Thyroid gland (tissue), 4 donors: ENCODE results near the gene DDA1. TPM values are rescaled to one million over a fixed set of nuclear protein-coding genes. Genes with fewer than 3 reads are reported as not detected.

Experiments used
- DNase-seq, 2 donors: peaks; one replicate each; pipeline ENCODE4 v3.0.0-alpha.2; 2019
- H3K27ac ChIP-seq, 3 donors: fragments of 200-600 bp; sonication (generic); 1 replicate in 2 of 3; 2 replicates in 1 of 3; pipeline ENCODE4 v1.5.1; 2016 to 2019; ENCODE audit warnings: mild to moderate bottlenecking in 1 of 3, moderate library complexity in 1 of 3
- H3K27me3 ChIP-seq: fragments of 200-600 bp; sonication (generic); one replicate; pipeline ENCODE4 v1.5.1; 2019
- H3K36me3 ChIP-seq, 2 donors: fragments of 200-600 bp; sonication (generic); one replicate each; pipeline ENCODE4 v1.5.1; 2016 to 2019
- H3K4me1 ChIP-seq, 2 donors: fragments of 200-600 bp; sonication (generic); one replicate each; pipeline ENCODE4 v1.5.1; 2017 to 2019
- H3K4me3 ChIP-seq, 3 donors: fragments of 200-600 bp; sonication (generic); replicated peaks in 1 of 3; 1 replicate in 2 of 3; 2 replicates in 1 of 3; pipeline ENCODE4 v1.5.1; 2016; ENCODE audit warnings: mild to moderate bottlenecking in 1 of 3
- H3K9me3 ChIP-seq: fragments of 200-600 bp; sonication (generic); one replicate; pipeline ENCODE4 v1.5.1; 2017
- POLR2A ChIP-seq, 2 donors: fragments of 450-650 bp; IDR thresholded peaks; one replicate each; pipeline ENCODE4 v1.6.1; 2017; ENCODE audit warnings: antibody characterized with exemption in 2 of 2, mild to moderate bottlenecking in 2 of 2, moderate library complexity in 1 of 2
- WGBS, 2 donors: methylation state at CpG; one replicate each; pipeline ENCODE4 v1.1.5; 2017; 5-methylcytosine and 5-hydroxymethylcytosine counted together
- intact Hi-C: fragments of 100-400 bp; cut with DNase I; formaldehyde crosslinking; loops from one replicate; pipeline ENCODE4 v1.15.1; 2023
- total RNA-seq, 4 donors: library from RNA; depleted of rRNA; stranded (reverse); fragments of >200 nt; gene quantifications; one replicate each; pipeline ENCODE4 v1.2.3, GENCODE V29; 2016
- TF ChIP-seq, protein P1 (sequence below), 6 experiments: fragments of 200-600 bp in 3 of 6; fragments of 450-650 bp in 3 of 6; sonication (generic) in 3 of 6; IDR thresholded peaks; one replicate each; pipeline ENCODE4 v1.5.1; 2016 to 2019; ENCODE audit warnings: antibody characterized with exemption in 6 of 6, mild to moderate bottlenecking in 2 of 6, inconsistent platforms in 1 of 6, moderate library complexity in 1 of 6

DDA1 gene
- total RNA-seq, 4 donors from 2014 or later, result 14.5 to 40.4 (median 20.1) TPM

DNA sequence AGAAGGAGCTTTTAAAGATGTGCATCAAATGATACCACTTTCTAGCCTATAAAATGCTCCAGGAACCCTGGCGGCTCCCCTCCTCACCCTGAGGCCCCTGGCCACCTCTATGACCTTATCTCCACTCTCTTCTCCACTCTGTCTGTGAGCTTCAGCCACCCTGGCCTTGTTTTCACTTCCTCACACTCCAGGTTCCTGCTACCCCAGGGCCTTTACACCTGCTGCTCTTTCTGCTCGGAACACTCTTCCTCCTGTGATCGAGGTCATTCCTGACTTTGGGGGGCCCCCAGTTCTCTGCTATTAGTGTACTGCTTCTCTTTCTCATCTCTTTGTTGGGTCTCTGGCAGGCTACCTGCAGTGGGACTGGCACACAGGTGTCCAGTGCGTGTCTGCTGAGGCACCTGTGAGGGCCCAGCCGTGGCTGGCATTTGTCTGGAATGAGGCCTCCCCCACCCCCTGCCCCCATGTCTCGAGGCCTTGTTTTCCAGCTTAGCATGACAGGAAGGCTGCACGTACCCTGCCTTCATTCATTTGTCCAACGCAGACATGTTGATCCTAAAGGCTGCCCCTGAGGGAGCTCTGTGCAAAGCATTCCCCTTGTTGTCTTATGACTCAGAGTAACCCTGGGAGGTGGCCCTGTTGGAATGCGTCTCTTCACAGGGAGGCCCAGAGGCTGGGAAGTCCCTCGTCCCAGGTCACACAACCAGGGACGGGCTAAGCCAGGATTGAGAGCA lies 2.3 kb downstream of the DDA1 start:
- intact Hi-C loops, result no loop called here
- H3K27me3 ChIP-seq, result no peaks in the 10 kb centered on the region
- TF ChIP-seq, protein P1, sequence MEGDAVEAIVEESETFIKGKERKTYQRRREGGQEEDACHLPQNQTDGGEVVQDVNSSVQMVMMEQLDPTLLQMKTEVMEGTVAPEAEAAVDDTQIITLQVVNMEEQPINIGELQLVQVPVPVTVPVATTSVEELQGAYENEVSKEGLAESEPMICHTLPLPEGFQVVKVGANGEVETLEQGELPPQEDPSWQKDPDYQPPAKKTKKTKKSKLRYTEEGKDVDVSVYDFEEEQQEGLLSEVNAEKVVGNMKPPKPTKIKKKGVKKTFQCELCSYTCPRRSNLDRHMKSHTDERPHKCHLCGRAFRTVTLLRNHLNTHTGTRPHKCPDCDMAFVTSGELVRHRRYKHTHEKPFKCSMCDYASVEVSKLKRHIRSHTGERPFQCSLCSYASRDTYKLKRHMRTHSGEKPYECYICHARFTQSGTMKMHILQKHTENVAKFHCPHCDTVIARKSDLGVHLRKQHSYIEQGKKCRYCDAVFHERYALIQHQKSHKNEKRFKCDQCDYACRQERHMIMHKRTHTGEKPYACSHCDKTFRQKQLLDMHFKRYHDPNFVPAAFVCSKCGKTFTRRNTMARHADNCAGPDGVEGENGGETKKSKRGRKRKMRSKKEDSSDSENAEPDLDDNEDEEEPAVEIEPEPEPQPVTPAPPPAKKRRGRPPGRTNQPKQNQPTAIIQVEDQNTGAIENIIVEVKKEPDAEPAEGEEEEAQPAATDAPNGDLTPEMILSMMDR (IDR thresholded peaks at IDR 0.05), result no peak
- TF ChIP-seq POLR2A (IDR thresholded peaks at IDR 0.05), result no peak
- no peaks in the 10 kb centered on the region for H3K9me3 ChIP-seq
- peaks cover 25 to 27% of the 10 kb centered on the region in 2 donors for H3K4me1 ChIP-seq
- H3K27ac ChIP-seq, result no peak overlapping the region
- H3K4me3 ChIP-seq, result no peak overlapping the region
- WGBS, 2 donors, result 79 to 87% methylated on average over 10 of the region's 11 CpGs
- no peak for DNase-seq
- peaks cover 14 to 19% of the 10 kb centered on the region in 2 donors for H3K36me3 ChIP-seq

DNA sequence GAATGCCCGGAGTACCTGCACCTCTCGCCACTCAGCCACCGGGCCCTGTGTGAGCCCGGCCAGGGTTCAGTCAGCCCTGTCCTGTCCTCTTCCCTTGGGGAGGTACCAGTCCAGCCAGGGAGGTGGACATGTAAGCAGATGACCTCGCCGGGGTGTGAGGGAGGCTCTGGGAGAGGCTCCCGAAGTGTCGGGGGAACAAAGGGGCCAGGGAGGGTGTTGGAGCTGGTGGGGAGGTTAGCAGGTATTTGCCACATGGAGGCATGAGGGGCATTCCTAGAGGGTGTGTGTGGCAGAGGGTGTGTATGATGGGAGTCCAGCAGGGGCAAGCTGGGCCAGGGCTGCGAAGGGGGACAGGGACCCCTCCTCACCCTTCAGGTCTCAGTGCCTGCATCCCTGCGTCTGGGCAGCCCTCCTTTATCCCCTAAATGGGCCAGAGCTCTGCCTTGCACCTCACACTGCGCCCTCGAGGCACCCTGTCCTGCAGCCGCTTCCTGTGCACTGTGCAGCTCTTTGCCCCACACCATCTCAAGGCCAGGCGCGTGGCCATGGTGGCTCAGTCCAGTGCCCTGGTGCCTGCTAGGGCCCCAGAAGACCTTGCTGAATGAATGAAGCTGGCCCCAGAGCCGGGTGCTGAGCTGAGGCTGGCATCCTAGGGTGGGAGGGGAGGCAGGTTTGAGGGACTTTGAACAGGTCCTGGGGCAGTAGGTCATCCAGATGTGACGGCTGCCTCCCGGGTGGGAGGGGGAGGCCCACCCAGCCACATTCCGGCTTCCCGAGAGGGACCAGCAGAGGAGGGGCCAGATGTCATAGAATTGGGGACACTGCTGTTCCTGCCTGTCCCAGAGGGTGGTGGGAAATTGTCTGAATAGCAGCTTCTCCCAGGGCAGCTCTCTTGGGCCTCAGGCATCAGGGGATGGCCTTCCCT lies 3.1 kb downstream of the DDA1 start:
- WGBS, 2 donors, result 87 to 90% methylated on average over 16 to 20 of the region's 20 CpGs
- no peak overlapping the region for H3K27ac ChIP-seq
- peaks cover 20 to 22% of the 10 kb centered on the region in 2 donors for H3K4me1 ChIP-seq
- no peaks in the 10 kb centered on the region for H3K9me3 ChIP-seq
- TF ChIP-seq POLR2A (IDR thresholded peaks at IDR 0.05), result no peak
- TF ChIP-seq, protein P1 (IDR thresholded peaks at IDR 0.05), result no peak
- DNase-seq, result no peak
- peaks cover 14 to 23% of the 10 kb centered on the region in 2 donors for H3K36me3 ChIP-seq
- no peaks in the 10 kb centered on the region for H3K27me3 ChIP-seq
- intact Hi-C loops, result no loop called here
- no peak overlapping the region for H3K4me3 ChIP-seq

DNA sequence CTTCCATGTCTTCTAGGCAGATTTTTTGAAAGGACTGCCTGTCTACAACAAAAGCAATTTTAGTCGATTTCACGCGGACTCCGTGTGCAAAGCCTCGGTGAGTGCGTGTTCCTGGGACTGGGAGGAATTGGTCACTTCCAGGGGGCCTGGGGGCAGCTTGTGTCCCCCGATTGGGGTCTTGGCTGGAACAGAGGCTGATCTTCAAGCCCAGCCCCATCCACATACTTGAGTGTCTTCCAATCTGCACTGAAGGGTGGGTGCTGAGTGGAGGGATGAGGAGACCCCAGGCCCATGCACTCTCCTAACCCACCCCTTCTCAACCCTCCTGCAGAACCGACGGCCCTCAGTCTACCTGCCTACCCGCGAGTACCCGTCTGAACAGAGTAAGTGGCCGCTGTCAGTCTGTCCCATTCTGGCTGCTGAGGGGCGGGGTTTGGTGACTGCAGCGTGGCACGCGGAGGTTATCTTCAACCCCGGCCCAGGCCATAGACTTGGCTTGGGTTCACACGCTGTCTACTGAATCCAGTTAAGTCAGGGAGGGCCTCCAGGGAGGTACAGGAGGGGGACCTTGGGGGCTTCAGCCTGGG lies 4.7 kb downstream of the DDA1 start:
- H3K36me3 ChIP-seq, result peaks cover 14 to 26% of the 10 kb centered on the region in 2 donors
- peaks cover 20 to 22% of the 10 kb centered on the region in 2 donors for H3K4me1 ChIP-seq
- intact Hi-C loops, result no loop called here
- TF ChIP-seq, protein P1 (IDR thresholded peaks at IDR 0.05), result no peak
- TF ChIP-seq POLR2A (IDR thresholded peaks at IDR 0.05), result no peak
- H3K27ac ChIP-seq, result no peak overlapping the region
- 91 to 96% methylated on average over 18 to 19 of the region's 19 CpGs for WGBS, 2 donors
- H3K4me3 ChIP-seq, result no peak overlapping the region
- no peaks in the 10 kb centered on the region for H3K9me3 ChIP-seq
- no peak for DNase-seq
- no peaks in the 10 kb centered on the region for H3K27me3 ChIP-seq

DNA sequence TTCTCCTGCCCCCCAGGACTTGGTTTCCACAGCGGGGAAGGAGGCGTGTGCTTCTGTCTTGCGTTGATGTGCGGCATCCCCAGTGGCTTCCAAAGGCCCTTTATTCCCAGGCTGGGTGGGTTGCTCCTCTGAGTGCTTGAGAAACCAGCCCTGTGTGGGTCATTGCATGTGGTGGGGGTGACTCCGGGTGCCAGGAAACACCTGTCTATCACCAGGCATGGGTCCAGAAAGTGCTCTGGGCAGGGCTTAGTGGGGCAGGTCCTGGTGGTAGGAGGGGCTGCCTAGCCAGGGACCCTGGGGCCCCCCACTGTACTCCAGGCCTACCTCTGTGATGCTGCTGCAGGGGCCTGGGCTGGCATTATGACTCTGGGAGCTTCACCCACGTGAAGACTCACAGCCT lies 9.6 kb downstream of the DDA1 start:
- Histone ChIP-seq H3K36me3 (peaks cover 29 to 50% of the 10 kb centered on the region in 2 donors), H3K27ac (no peak overlapping the region), H3K4me1 (no peaks in the 10 kb centered on the region), H3K9me3 (no peaks in the 10 kb centered on the region), H3K27me3 (no peaks in the 10 kb centered on the region), H3K4me3 (no peak overlapping the region)
- DNase-seq, result no peak
- TF ChIP-seq, protein P1 (IDR thresholded peaks at IDR 0.05), result no peak
- TF ChIP-seq POLR2A (IDR thresholded peaks at IDR 0.05), result no peak
- 79 to 91% methylated on average over 5 of the region's 6 CpGs for WGBS, 2 donors
- intact Hi-C loops, result no loop called here
